Activated T-cell treated with anti-CD3 and anti-CD28 coated beads, Interleukin-2, amount 50 U/mL, for 48 hours (primary cell): ENCODE results near the gene PORCN.

Experiments used
- DNase-seq, 2 experiments: peaks; one replicate each; pipeline ENCODE4 v3.0.0-alpha.2; 2020

The PORCN gene

GRCh38 chrX:48477960-48478755 lies 30.6 kb upstream of the PORCN start:
- no peak for DNase-seq

- no peak for DNase-seq
Observed at GRCh38 chrX:48478806-48479205, 30.0 kb upstream of the PORCN start.

GRCh38 chrX:48480142-48480541 lies 28.6 kb upstream of the PORCN start:
- no peak for DNase-seq

- DNase-seq, result no peak
Observed at GRCh38 chrX:48480583-48480982, 28.2 kb upstream of the PORCN start.

GRCh38 chrX:48482526-48482925 lies 26.3 kb upstream of the PORCN start:
- no peak for DNase-seq

- DNase-seq, result no peak
Observed at GRCh38 chrX:48487362-48487798, 21.4 kb upstream of the PORCN start.

- DNase-seq, result no peak
Observed at GRCh38 chrX:48488034-48488433, 20.8 kb upstream of the PORCN start.

- no peak for DNase-seq
Observed at GRCh38 chrX:48489296-48489695, 19.5 kb upstream of the PORCN start.

GRCh38 chrX:48489892-48490291 lies 18.9 kb upstream of the PORCN start:
- DNase-seq, result no peak

GRCh38 chrX:48490661-48491060 lies 18.1 kb upstream of the PORCN start:
- DNase-seq, result no peak

- no peak for DNase-seq
Observed at GRCh38 chrX:48491809-48492208, 17.0 kb upstream of the PORCN start.

- no peak for DNase-seq
Observed at GRCh38 chrX:48492293-48492910, 16.4 kb upstream of the PORCN start.

GRCh38 chrX:48493890-48494364 lies 14.9 kb upstream of the PORCN start:
- peak; percentile 47 to 48 for DNase-seq

- DNase-seq, result no peak
Observed at GRCh38 chrX:48496660-48497059, 12.1 kb upstream of the PORCN start.

GRCh38 chrX:48497871-48498270 lies 10.9 kb upstream of the PORCN start:
- no peak for DNase-seq

- DNase-seq, result no peak
Observed at GRCh38 chrX:48498374-48498809, 10.4 kb upstream of the PORCN start.

- no peak for DNase-seq
Observed at GRCh38 chrX:48504261-48504660, 4.5 kb upstream of the PORCN start.

- no peak for DNase-seq
Observed at GRCh38 chrX:48505481-48505880, 3.3 kb upstream of the PORCN start.

- no peak for DNase-seq
Observed at GRCh38 chrX:48507246-48507645, 1.5 kb upstream of the PORCN start.

GRCh38 chrX:48509245-48509590 lies 426 bp downstream of the PORCN start:
- no peak for DNase-seq

- no peak for DNase-seq
Observed at GRCh38 chrX:48509619-48510018, 827 bp downstream of the PORCN start.

GRCh38 chrX:48511560-48511959 lies 2.8 kb downstream of the PORCN start:
- DNase-seq, result no peak

GRCh38 chrX:48512371-48512935 lies 3.7 kb downstream of the PORCN start:
- DNase-seq, result no peak

- DNase-seq, result no peak
Observed at GRCh38 chrX:48513670-48514069, 4.9 kb downstream of the PORCN start.
